Common myeloid progenitor, CD34-positive (primary cell): ENCODE results near the gene VWA5B1.

Experiments used
- CTCF ChIA-PET: fragments of 350-600 bp; sonication (Branson Sonifier 250); formaldehyde crosslinking; loops from one replicate; lab custom pipeline; 2021; ENCODE audit warnings: antibody characterized with exemption; lab: Charles Lee
- POLR2A ChIA-PET: fragments of 350-600 bp; sonication (Branson Sonifier 250); formaldehyde crosslinking; loops from one replicate; lab custom pipeline; 2021; ENCODE audit warnings: antibody characterized with exemption; lab: Charles Lee
- DNase-seq, 3 donors: peaks; one replicate each; pipeline versions ENCODE4 v3.0.0 to v3.0.0-alpha.2; 2013
- H3K27ac ChIP-seq, 2 experiments: 1 replicate in 1 of 2; 2 replicates in 1 of 2; pipeline ENCODE4 v1.7.0; 2013; ENCODE audit warnings: inconsistent platforms in 2 of 2, low read length in 2 of 2, mild to moderate bottlenecking in 2 of 2, low read depth in 1 of 2, moderate library complexity in 1 of 2; ENCODE audit not compliant: severe bottlenecking in 2 of 2, insufficient read depth in 1 of 2, poor library complexity in 1 of 2
- H3K27me3 ChIP-seq, 5 experiments: replicated peaks in 2 of 5; 1 replicate in 3 of 5; 2 replicates in 2 of 5; pipeline versions ENCODE4 v1.6.1 to v1.7.0; 2013; ENCODE audit warnings: low read length in 4 of 5, mild to moderate bottlenecking in 2 of 5, moderate library complexity in 2 of 5, inconsistent platforms in 1 of 5; ENCODE audit not compliant: insufficient read depth in 5 of 5, control insufficient read depth in 4 of 5
- H3K36me3 ChIP-seq, 4 experiments: 1 replicate in 2 of 4; 2 replicates in 2 of 4; pipeline versions ENCODE4 v1.6.1 to v1.7.0; 2013; ENCODE audit warnings: low read length in 3 of 4, control low read depth in 1 of 4, mild to moderate bottlenecking in 1 of 4; ENCODE audit not compliant: control insufficient read depth in 4 of 4, insufficient read depth in 4 of 4
- H3K4me1 ChIP-seq, 4 experiments: 1 replicate in 3 of 4; 2 replicates in 1 of 4; pipeline versions ENCODE4 v1.6.1 to v1.7.1; 2013; ENCODE audit warnings: low read length in 3 of 4, mild to moderate bottlenecking in 3 of 4, control low read depth in 1 of 4, inconsistent platforms in 1 of 4, moderate library complexity in 1 of 4; ENCODE audit not compliant: control insufficient read depth in 4 of 4, insufficient read depth in 4 of 4; ENCODE audit errors: control extremely low read depth in 1 of 4
- H3K4me3 ChIP-seq, 7 experiments: 1 replicate in 4 of 7; 2 replicates in 3 of 7; pipeline versions ENCODE4 v1.5.1 to v1.7.0; 2013; ENCODE audit warnings: mild to moderate bottlenecking in 7 of 7, low read length in 6 of 7, moderate library complexity in 6 of 7, inconsistent platforms in 2 of 7, low read depth in 2 of 7, control low read depth in 1 of 7; ENCODE audit not compliant: insufficient read depth in 4 of 7, control insufficient read depth in 1 of 7; ENCODE audit errors: extremely low read depth in 1 of 7
- H3K9me3 ChIP-seq, 5 experiments: 1 replicate in 4 of 5; 2 replicates in 1 of 5; pipeline versions ENCODE4 v1.6.1 to v1.7.1; 2013; ENCODE audit warnings: low read length in 4 of 5, mild to moderate bottlenecking in 2 of 5, inconsistent platforms in 1 of 5, low read depth in 1 of 5, moderate library complexity in 1 of 5; ENCODE audit not compliant: control insufficient read depth in 4 of 5, insufficient read depth in 2 of 5; ENCODE audit errors: control extremely low read depth in 1 of 5
- WGBS: methylation state at CpG from one replicate; pipeline ENCODE4 v1.1.5; 2013; ENCODE audit not compliant: insufficient coverage; 5-methylcytosine and 5-hydroxymethylcytosine counted together

VWA5B1 gene

GRCh38 chr1:20361401-20361800 lies 70.7 kb downstream of the VWA5B1 start:
- 89% methylated on average over 6 of the region's 7 CpGs for WGBS
- Histone ChIP-seq H3K9me3 (peaks cover 0 to 6% (median 3%) of the 10 kb centered on the region in 5 experiments), H3K27me3 (peaks cover 6 to 89% (median 24%) of the 10 kb centered on the region in 5 experiments), H3K4me1 (peaks cover 0 to 4% (median 1%) of the 10 kb centered on the region in 4 experiments), H3K4me3 (no peak overlapping the region), H3K27ac (no peak overlapping the region), H3K36me3 (no peaks in the 10 kb centered on the region)
- ChIA-PET POLR2A (no interaction called here), CTCF (no interaction called here)
- DNase-seq = no peak

GRCh38 chr1:20361805-20362381 lies 71.2 kb downstream of the VWA5B1 start:
- H3K9me3 ChIP-seq = peaks cover 0 to 6% (median 3%) of the 10 kb centered on the region in 5 experiments
- no peak overlapping the region for H3K4me3 ChIP-seq
- H3K4me1 ChIP-seq = peaks cover 0 to 7% (median 1%) of the 10 kb centered on the region in 4 experiments
- peaks cover 6 to 94% (median 26%) of the 10 kb centered on the region in 5 experiments for H3K27me3 ChIP-seq
- no peak overlapping the region for H3K27ac ChIP-seq
- ChIA-PET CTCF (no interaction called here), POLR2A (no interaction called here)
- H3K36me3 ChIP-seq = no peaks in the 10 kb centered on the region
- WGBS = 29% methylated on average over 5 of the region's 8 CpGs
- DNase-seq = no peak

GRCh38 chr1:20362856-20363255 lies 72.2 kb downstream of the VWA5B1 start:
- no peaks in the 10 kb centered on the region for H3K36me3 ChIP-seq
- 100% methylated on average over 1 of the region's 2 CpGs for WGBS
- peaks cover 6 to 94% (median 33%) of the 10 kb centered on the region in 5 experiments for H3K27me3 ChIP-seq
- no peak for DNase-seq
- peaks cover 0 to 7% (median 1%) of the 10 kb centered on the region in 4 experiments for H3K4me1 ChIP-seq
- POLR2A ChIA-PET = no interaction called here
- peaks cover 0 to 6% (median 3%) of the 10 kb centered on the region in 5 experiments for H3K9me3 ChIP-seq
- no peak overlapping the region for H3K27ac ChIP-seq
- CTCF ChIA-PET = no interaction called here
- no peak overlapping the region for H3K4me3 ChIP-seq

- H3K27me3 ChIP-seq = peaks cover 10 to 97% (median 29%) of the 10 kb centered on the region in 5 experiments
- no peaks in the 10 kb centered on the region for H3K36me3 ChIP-seq
- ChIA-PET POLR2A (no interaction called here), CTCF (no interaction called here)
- no peak overlapping the region for H3K4me3 ChIP-seq
- DNase-seq = no peak
- peaks cover 0 to 7% (median 0%) of the 10 kb centered on the region in 4 experiments for H3K4me1 ChIP-seq
- H3K9me3 ChIP-seq = peaks cover 0 to 6% (median 3%) of the 10 kb centered on the region in 5 experiments
- 72% methylated on average over 4 of the region's 12 CpGs for WGBS
- no peak overlapping the region for H3K27ac ChIP-seq
Observed at GRCh38 chr1:20365421-20366055, 74.9 kb downstream of the VWA5B1 start.

GRCh38 chr1:20366056-20366462 lies 75.4 kb downstream of the VWA5B1 start:
- Histone ChIP-seq H3K27ac (no peak overlapping the region), H3K9me3 (peaks cover 0 to 6% (median 3%) of the 10 kb centered on the region in 5 experiments), H3K4me1 (peaks cover 0 to 7% (median 0%) of the 10 kb centered on the region in 4 experiments), H3K27me3 (peaks cover 10 to 97% (median 31%) of the 10 kb centered on the region in 5 experiments), H3K36me3 (no peaks in the 10 kb centered on the region), H3K4me3 (no peak overlapping the region)
- WGBS = under 1% methylated on average over 15 of the region's 42 CpGs
- ChIA-PET CTCF (no interaction called here), POLR2A (no interaction called here)
- peak in 1 of 3 donors; percentile 5 for DNase-seq

- Histone ChIP-seq H3K9me3 (peaks cover 0 to 5% (median 3%) of the 10 kb centered on the region in 5 experiments), H3K27me3 (peaks cover 10 to 97% (median 34%) of the 10 kb centered on the region in 5 experiments), H3K27ac (no peak overlapping the region), H3K4me3 (peak overlapping the region in 3 of 7 experiments; percentile 23 to 26 (median 25)), H3K36me3 (no peaks in the 10 kb centered on the region), H3K4me1 (peaks cover 0 to 7% (median 0%) of the 10 kb centered on the region in 4 experiments)
- POLR2A ChIA-PET = no interaction called here
- no peak for DNase-seq
- 3% methylated on average over 50 of the region's 70 CpGs for WGBS
- CTCF ChIA-PET = no interaction called here
Observed at GRCh38 chr1:20366463-20367115, 75.9 kb downstream of the VWA5B1 start.
